ENCODE measurements around the gene PHLPP1.

Gene PHLPP1

GRCh38 chr18:62987859-62988258 is 272.5 kb downstream of the PHLPP1 start:
- no peak for DNase-seq

DNA sequence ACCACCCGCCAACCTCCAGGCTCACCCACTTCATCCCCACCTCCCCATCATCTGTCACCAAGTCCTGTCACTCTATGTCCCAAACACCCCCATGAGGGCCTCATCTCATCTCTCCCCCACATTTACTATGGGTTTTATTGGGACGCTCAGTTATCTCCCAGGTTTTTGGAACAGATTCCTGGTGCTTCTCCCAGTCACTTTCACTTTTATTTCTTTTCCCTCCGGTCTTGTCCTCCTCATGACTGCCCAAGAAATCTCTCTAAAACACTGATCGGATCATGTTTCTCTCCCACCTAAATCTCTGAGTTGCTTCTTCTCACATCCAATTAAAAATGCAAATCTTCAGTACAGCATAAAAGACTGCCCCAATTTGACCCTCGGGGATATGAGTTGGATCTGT is 273.1 kb downstream of the PHLPP1 start:
- DNase-seq: no peak

DNA sequence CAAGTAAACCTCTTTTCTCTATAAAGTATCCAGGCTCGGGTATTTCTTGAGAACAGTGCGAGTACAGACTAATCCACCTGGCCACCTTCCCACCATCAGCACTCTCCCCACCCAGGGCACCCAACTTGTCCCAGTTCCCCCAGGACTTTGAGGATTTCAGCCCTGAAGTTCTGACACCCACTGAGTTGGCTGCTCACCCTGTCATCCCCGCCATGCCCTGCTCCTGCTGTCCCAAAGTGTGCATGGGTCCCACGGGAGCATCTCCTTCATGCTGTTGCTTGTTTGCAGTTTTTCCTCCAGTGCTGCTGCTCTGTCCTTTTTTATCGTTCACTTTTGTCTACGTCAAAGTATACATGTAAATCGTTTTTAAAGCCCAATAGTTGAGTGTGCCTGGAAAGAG is 273.9 kb downstream of the PHLPP1 start:
- DNase-seq: no peak

DNA sequence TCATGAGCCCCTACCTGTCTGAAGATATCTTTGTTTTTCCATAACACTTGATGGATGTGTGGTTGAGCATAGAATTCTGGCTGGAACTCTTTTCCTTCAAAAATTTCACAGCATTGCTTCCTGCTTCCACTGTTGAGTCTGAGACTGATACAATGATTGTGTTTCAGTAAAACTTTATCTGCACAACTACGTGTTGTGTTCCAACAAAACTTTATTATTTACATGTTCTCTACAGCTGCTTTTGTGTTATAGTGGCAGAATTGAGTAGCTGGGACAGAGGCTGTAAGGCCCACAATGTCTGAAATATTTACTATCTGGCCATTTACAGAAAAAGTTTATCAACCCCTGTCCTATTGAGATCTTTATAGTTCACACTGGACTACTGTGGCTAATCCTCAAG is 275.3 kb downstream of the PHLPP1 start:
- no peak for DNase-seq

GRCh38 chr18:62991389-62991788 is 276.0 kb downstream of the PHLPP1 start:
- DNase-seq: no peak

DNA sequence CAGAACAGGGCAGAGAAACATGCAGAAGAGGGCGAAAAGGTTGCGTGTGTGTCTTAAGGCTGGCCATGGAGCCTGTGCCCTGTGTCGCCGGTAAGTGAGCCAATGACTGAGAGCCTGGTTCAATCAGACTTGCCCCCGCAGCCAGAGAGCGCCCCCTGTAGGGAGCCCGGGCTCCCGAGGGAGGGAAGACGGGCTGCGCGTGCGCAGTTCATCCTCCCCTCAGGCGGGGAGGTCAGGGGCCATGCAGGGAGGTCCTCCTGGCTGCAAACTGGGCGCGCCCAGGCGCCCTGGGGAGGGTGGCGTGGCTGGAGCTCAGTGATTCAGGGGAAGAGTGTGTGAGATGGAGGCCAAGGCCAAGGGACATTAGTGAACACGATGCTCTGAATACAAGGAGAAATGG is 276.6 kb downstream of the PHLPP1 start:
- DNase-seq: no peak

- no peak for DNase-seq
Observed at GRCh38 chr18:62992877-62993365, 277.6 kb downstream of the PHLPP1 start.

DNA sequence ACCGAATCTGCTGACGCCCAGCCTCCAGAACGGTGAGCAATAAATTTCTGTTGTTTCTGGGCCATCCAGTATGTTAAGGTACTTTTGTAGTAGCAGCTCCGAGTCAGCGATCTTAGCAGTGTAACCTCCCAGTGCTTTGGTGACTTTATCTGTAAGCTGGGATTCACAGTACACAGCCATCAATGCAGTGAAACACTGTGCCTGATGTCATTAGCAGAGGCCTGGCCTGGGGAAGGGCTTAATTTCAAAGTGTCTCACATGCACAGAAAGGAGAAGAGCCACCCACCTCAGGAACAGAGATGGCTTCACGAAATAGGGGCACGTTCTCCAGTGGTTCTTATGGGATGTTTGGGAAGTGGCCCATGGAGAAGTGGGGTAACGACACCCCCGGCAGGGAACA is 281.2 kb downstream of the PHLPP1 start:
- DNase-seq: no peak

- no peak for DNase-seq
Observed at GRCh38 chr18:62997076-62997475, 281.7 kb downstream of the PHLPP1 start.

DNA sequence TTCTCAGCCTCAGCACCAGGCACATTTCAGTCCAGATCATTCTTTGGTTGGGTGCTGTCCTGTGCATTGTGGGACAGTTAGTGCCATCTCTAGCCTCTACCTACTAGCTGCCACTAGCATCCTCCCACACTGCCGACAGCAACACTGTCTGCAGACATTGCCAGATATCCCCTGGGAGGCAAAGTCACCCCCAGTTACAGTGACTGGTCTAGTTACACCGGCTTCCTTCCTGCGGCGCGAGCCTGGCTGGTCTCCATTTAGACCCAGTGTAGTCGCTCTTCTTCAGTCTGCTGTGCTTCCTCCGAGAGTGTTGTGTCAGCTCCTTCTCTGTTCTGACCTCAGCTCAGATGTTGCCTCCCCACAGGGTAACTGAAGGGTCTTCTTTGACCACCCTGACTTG is 283.1 kb downstream of the PHLPP1 start:
- DNase-seq: no peak

GRCh38 chr18:62999392-62999791 is 284.1 kb downstream of the PHLPP1 start:
- DNase-seq: no peak

- no peak for DNase-seq
Observed at GRCh38 chr18:62999921-63000320, 284.6 kb downstream of the PHLPP1 start.

DNA sequence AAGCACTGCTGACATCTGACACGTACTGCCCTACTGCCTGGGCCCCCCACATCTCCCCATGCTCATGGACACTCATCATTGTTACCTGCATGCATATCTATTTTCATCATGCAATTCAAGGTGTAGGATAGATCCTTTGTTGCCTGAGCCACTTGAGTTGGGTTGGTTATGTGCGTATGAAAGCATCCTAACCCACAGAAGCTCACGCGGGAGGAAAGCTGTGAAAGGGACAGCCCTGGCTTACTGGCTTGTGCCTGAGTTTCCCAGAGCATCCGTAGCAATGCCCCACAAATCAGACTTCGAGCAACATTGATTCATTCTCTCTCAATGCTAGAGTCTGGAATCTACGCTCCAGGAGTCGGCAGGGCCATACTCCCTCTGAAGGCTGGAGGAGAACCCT is 285.5 kb downstream of the PHLPP1 start:
- DNase-seq: no peak

- DNase-seq: no peak
Observed at GRCh38 chr18:63001861-63002260, 286.5 kb downstream of the PHLPP1 start.

DNA sequence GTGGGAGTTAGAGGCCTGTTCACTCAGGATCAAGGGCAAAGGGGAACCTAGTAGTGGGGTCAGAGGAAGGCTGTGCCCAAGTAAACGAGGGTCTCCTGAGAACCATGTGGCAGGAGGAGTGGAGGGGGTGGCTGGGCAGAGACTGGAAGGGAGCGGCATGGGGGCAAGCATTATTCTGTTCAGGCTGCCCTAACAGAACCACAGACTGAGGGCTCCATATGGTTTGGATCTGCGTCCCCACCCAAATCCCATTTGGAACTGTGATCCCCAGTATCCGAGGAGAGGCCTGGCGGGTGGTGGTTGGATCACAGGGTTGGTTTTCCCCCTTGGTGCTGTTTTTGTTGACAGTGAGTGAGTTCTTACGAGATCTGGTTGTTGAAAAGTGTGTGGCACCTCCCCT is 287.0 kb downstream of the PHLPP1 start:
- DNase-seq: no peak

DNA sequence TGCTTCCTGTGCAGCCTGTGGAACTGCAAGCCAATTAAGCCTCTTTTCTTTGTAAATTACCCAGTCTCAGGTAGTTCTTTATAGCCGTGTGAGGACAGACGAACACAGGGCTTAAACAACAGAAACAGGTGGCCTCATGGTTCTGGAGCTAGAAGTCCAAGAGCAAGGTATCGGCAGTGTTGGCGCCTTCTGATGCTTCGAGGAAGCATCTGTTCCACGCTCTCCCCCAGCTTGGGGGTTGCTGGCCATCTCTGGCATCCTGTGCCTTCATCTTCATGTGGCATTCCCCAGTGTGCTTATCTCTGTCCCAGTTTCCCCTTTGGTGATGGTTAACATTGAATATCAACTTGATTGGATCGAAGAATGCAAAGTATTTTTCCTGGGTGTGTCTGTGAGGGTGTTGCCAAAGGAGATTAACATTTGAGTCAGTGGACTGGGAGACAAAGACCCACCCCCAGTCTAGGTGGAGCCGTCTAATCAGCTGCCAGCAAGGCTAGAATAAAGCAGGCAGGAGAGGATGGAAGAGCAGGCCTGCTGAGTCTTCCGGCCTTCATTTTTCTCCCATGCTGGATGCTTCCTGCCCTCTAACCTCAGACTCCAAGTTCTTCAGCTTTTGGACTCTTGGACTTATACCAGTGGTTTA is 287.6 kb downstream of the PHLPP1 start:
- no peak for DNase-seq

DNA sequence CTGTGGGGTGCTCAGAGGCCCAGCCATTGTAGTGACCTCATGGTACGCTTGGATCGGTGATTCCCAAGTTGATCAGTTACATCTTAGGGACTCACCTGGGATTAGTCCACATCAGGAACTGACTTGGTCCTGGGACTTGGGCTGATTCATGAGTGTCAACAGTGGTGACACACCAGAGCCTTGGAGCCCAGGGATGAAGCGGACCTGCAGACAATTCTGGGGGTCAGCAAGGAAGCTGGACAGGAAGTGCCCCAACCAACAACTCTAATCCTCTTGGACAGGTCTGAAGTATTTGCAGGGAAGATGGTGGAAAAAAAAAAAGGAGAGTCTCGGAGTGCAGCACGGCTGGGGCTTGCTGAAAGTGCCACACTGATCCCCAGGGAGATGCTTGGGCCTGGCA is 288.6 kb downstream of the PHLPP1 start:
- DNase-seq: no peak

- no peak for DNase-seq
Observed at GRCh38 chr18:63004466-63005089, 289.2 kb downstream of the PHLPP1 start.

DNA sequence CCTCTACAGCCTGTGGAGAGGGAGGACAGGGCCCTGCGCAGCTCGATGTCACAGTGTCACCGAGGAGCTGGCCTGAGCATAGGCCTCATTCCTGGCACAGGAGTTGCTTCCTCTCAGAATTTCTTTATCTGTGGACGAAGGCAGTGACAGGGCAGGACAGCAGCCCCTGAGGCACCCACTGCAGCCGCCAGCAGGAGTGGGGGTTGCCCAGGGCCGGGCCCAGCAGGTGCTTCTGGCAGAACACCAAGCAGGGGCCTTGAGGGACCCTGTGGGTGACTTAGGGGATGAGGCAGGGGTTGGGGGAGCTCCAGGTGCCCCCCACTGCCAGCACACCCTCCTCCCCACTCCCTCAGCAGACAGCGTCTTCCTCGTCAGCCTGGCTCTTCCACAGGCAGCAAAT is 290.0 kb downstream of the PHLPP1 start:
- no peak for DNase-seq

GRCh38 chr18:63007231-63007630 is 291.9 kb downstream of the PHLPP1 start:
- DNase-seq: no peak

DNA sequence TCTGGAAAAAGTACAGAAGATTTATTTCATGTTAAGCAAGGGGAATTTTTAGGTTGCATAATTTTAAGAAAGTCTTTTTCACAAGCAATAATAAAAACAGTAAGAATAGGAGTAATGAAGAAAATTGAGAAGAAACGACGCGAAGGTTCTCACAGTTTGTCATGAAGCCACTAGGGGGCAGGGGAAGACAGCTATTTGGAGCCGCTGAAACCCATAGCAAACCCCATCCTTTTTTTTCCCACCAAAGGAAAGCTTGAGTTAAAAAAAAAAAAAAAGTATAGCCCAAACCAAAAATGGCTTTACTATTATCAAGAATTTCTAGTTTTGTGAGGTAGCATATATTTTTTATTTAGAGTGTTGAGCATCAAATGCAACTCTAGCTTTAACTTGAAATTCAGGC is 300.9 kb downstream of the PHLPP1 start:
- peak; percentile 60 for DNase-seq

GRCh38 chr18:63017076-63017475 is 301.7 kb downstream of the PHLPP1 start:
- no peak for DNase-seq

- DNase-seq: no peak
Observed at GRCh38 chr18:63017977-63018376, 302.6 kb downstream of the PHLPP1 start.

DNA sequence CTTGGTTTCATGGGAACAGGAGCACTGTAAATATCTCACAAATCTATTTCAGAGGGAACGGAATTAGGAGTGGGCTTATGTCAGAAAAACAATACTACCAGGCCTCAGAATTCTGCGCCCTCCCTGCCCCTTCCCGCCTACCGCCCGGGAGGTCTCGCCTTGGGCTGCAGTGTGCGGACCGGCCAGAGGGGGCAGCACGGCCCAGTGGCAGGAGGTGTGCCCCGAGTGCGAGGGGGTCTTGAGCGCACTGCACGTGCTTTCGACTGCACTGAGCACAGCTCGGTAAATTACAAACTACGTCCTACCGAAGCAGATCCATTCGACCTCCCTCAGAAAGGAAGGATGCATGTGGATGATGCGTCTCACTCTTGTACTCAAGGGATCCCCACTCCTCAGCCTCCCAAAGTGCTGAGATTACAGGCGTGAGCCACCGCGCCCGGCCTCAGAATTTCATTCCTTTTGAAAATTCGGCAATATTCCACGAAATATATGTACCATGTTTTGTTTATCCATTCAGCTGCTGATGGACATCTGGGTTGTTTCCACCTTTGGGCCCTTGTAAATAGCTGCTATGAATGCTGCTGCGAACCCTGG is 307.2 kb downstream of the PHLPP1 start:
- no peak for DNase-seq
